Pericardium fibroblast (primary cell): ENCODE results near the gene PAQR3. TPM values are rescaled to one million over a fixed set of nuclear protein-coding genes. Genes with fewer than 3 reads are reported as not detected.

Experiments
- total RNA-seq: library from RNA; depleted of rRNA; stranded (reverse); fragments of >200 nt; gene quantifications from 2 replicates; pipeline ENCODE4 v1.2.3, GENCODE V29; 2015

Gene PAQR3
- 10.5 and 23.2 TPM in 2 replicates for total RNA-seq

DNA sequence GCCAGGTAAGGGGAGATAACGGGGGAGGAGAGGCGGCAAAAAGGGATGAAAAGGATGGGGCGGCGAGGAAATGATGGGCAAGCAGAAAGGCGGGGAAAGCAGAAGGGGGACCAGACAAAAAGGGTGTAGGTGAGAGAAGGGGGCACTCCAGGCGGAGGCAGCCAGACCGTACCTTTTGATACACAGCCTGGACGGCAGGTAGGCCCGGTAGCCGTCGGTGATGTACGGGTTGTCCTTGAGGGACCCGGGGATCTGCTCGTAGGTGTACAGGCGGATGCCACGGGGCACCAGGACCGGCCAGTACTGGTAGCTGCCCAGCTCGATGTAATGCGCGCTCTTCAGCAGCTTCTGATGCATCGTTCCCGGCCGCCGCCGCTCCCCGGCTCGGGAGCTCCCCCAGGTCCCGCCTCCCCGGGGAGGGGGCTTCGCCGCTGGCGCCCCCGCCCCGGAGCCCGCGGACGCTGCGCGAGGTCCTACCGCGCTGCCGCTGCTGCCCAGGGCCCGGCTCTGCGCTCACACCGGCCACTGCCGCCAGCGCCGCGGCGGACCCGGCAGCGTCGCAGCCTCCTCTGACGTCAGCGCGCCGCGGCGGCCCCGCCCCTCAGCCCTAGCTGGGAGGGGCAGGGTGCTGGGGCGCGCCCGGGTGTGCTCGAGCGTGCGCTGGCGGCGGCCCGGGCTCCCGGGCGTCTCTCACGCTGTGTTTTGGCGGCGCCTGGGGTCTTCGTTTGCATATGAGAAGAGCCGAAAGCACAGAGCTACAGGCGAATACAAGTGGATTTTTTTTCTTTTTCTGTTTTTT lies at the start of gene PAQR3:
PAQR3 (minus strand) TSS at position 571 of the 799 bp plus-strand sequence; CDS start at position 357, 214 bp downstream.

Other genes starting within 250 kb of the PAQR3 start
- gene BMP2K, start 163.1 kb downstream of the PAQR3 start, total RNA-seq = 28.9 and 32.1 TPM in 2 replicates